Lung (tissue), 12 donors: ENCODE results near the gene CEP170. TPM values are rescaled to one million over a fixed set of nuclear protein-coding genes. Genes with fewer than 3 reads are reported as not detected.

ENCODE experiments used
- ATAC-seq: fragments of 200-7000 bp; cut with Tn5 transposase; one replicate; pipeline ENCODE4 v1.9.1; 2020; ENCODE audit warnings: moderate number of reproducible peaks; ENCODE audit not compliant: insufficient read depth, low FRiP score
- DNase-seq, 3 donors: peaks; one replicate each; pipeline ENCODE4 v3.0.0-alpha.2; 2013 to 2017
- H3K27ac ChIP-seq, 2 donors: one replicate each; pipeline ENCODE4 v1.5.1; 2013; ENCODE audit warnings: mild to moderate bottlenecking in 2 of 2, moderate library complexity in 2 of 2, control low read depth in 1 of 2, inconsistent platforms in 1 of 2, low read depth in 1 of 2, low read length in 1 of 2
- H3K27me3 ChIP-seq, 3 donors: one replicate each; pipeline ENCODE4 v1.5.1; 2013; ENCODE audit warnings: low read length in 2 of 3; ENCODE audit not compliant: control insufficient read depth in 3 of 3, insufficient read depth in 3 of 3
- H3K36me3 ChIP-seq, 4 donors: one replicate each; pipeline ENCODE4 v1.5.1; 2013; ENCODE audit warnings: low read length in 4 of 4, mild to moderate bottlenecking in 1 of 4, moderate library complexity in 1 of 4; ENCODE audit not compliant: control insufficient read depth in 4 of 4, insufficient read depth in 4 of 4
- H3K4me1 ChIP-seq, 5 donors: one replicate each; pipeline ENCODE4 v1.5.1; 2013; ENCODE audit warnings: low read length in 5 of 5, mild to moderate bottlenecking in 2 of 5, moderate library complexity in 1 of 5; ENCODE audit not compliant: control insufficient read depth in 5 of 5, insufficient read depth in 5 of 5
- H3K4me3 ChIP-seq: one replicate; pipeline ENCODE4 v1.5.1; 2013; ENCODE audit warnings: mild to moderate bottlenecking, control low read depth, moderate library complexity
- H3K9ac ChIP-seq, 2 donors: one replicate each; pipeline ENCODE4 v1.5.1; 2013; ENCODE audit warnings: low read length in 2 of 2, control low read depth in 1 of 2; ENCODE audit not compliant: insufficient read depth in 1 of 2
- H3K9me3 ChIP-seq, 4 donors: one replicate each; pipeline ENCODE4 v1.5.1; 2013; ENCODE audit warnings: low read length in 3 of 4, mild to moderate bottlenecking in 1 of 4, moderate library complexity in 1 of 4; ENCODE audit not compliant: control insufficient read depth in 4 of 4, insufficient read depth in 3 of 4
- CTCF ChIP-seq: IDR thresholded peaks from 2 replicates; pipeline ENCODE4 v1.5.1; 2012; ENCODE audit warnings: mild to moderate bottlenecking; ENCODE audit errors: control extremely low read depth, extremely low read depth
- WGBS, 2 donors: extraction: QIAGEN DNeasy Blood & Tissue Kit; methylation state at CpG; one replicate each; pipeline ENCODE4 v1.1.7; 2013; 5-methylcytosine and 5-hydroxymethylcytosine counted together
- polyA plus RNA-seq, 2 donors: library from polyadenylated mRNA; stranded (reverse); fragments of 200-250 nt; gene quantifications; one replicate each; pipeline ENCODE4 v1.2.1, GENCODE V29; 2013
- total RNA-seq, 2 donors: library from RNA; depleted of rRNA in 1 of 2; stranded (reverse); fragments of >200 nt in 1 of 2; gene quantifications; one replicate each; pipeline ENCODE4 v1.2.1, GENCODE V29; 2014 to 2021
- donor health status: control.
- donor health status: control.
- donor health status: Bipolar disorder and iron deficiency.
- donor health status: healthy.
- donor health status: DM: yes; HTN: yes; CAD: no.

CEP170 gene
- total and polyA plus RNA-seq, 4 donors = 24.2 to 113 (median 55.8) TPM

GRCh38 chr1:243236604-243237252 lies 18.4 kb downstream of the CEP170 start:
- DNase-seq (no peak), ATAC-seq (no peak)
- Histone ChIP-seq H3K27me3 (no peaks in the 10 kb centered on the region), H3K36me3 (peaks cover 3 to 15% (median 5%) of the 10 kb centered on the region in 4 donors), H3K4me1 (peaks cover 0 to 12% (median 0%) of the 10 kb centered on the region in 5 donors), H3K27ac (peak overlapping the region in 1 of 2 donors; percentile 33), H3K9ac (no peak overlapping the region), H3K4me3 (no peak overlapping the region), H3K9me3 (peaks cover 0 to 9% (median 3%) of the 10 kb centered on the region in 4 donors)
- WGBS, 2 donors = 67 to 74% methylated on average over 4 of the region's 4 CpGs
- no peak for TF ChIP-seq CTCF

- H3K36me3 ChIP-seq = peaks cover 3 to 11% (median 5%) of the 10 kb centered on the region in 4 donors
- H3K9me3 ChIP-seq = peaks cover 2 to 12% (median 6%) of the 10 kb centered on the region in 4 donors
- 77 to 83% methylated on average over 4 of the region's 4 CpGs for WGBS, 2 donors
- no peak overlapping the region for H3K9ac ChIP-seq
- no peaks in the 10 kb centered on the region for H3K27me3 ChIP-seq
- peak in 1 of 3 donors; percentile 42 for DNase-seq
- no peak for ATAC-seq
- no peak for TF ChIP-seq CTCF
- no peak overlapping the region for H3K4me3 ChIP-seq
- H3K27ac ChIP-seq = no peak overlapping the region
- H3K4me1 ChIP-seq = peaks cover 0 to 12% (median 0%) of the 10 kb centered on the region in 5 donors
Observed at GRCh38 chr1:243234978-243235647, 20.0 kb downstream of the CEP170 start.

GRCh38 chr1:243233908-243234307 lies 21.2 kb downstream of the CEP170 start:
- DNase-seq (peak in 1 of 3 donors; percentile 13), ATAC-seq (no peak)
- WGBS, 2 donors = 85 to 96% methylated on average over 2 of the region's 2 CpGs
- H3K27ac ChIP-seq = no peak overlapping the region
- peaks cover 3 to 14% (median 5%) of the 10 kb centered on the region in 4 donors for H3K36me3 ChIP-seq
- no peak overlapping the region for H3K9ac ChIP-seq
- H3K9me3 ChIP-seq = peaks cover 4 to 20% (median 7%) of the 10 kb centered on the region in 4 donors
- no peak for TF ChIP-seq CTCF
- H3K27me3 ChIP-seq = no peaks in the 10 kb centered on the region
- no peak overlapping the region for H3K4me3 ChIP-seq
- peaks cover 0 to 12% (median 0%) of the 10 kb centered on the region in 5 donors for H3K4me1 ChIP-seq
